K562 (cell line): Measurements from ENCODE around the gene MAN1B1. TPM values are rescaled to one million over a fixed set of nuclear protein-coding genes. Genes with fewer than 3 reads are reported as not detected.
A peak's percentile ranks its signal among the peaks of the same experiment; 100 is the strongest.

Experiments used
- DLX4 ChIP-seq: fragments of 250-450 bp; sonication (Bioruptor Pico); IDR thresholded peaks from 2 replicates; pipeline ENCODE4 v1.6.1; 2021; ENCODE audit warnings: mild to moderate bottlenecking
- E2F1 ChIP-seq: sonication (generic); formaldehyde crosslinking; IDR thresholded peaks from 2 replicates; pipeline ENCODE4 v1.8.1; 2023; ENCODE audit warnings: mild to moderate bottlenecking, missing genetic modification reagents, moderate library complexity
- FOS ChIP-seq: IDR thresholded peaks from 3 replicates; pipeline ENCODE4 v1.6.1; 2011; ENCODE audit not compliant: insufficient read length; ENCODE audit errors: extremely low read depth
- HDAC8 ChIP-seq: fragments of 450-650 bp; IDR thresholded peaks from 2 replicates; pipeline ENCODE4 v1.6.1; 2016; ENCODE audit warnings: mild to moderate bottlenecking, missing genetic modification characterization, moderate library complexity, missing compliant biosample characterization
- JUN ChIP-seq, 2 experiments: sonication (generic) in 1 of 2; formaldehyde crosslinking in 1 of 2; IDR thresholded peaks; 2 replicates each; pipeline versions ENCODE4 v1.6.1 to v1.8.0; 2012 to 2022; ENCODE audit warnings: borderline replicate concordance in 2 of 2, mild to moderate bottlenecking in 2 of 2, improper control_type of control experiment in 1 of 2, low read depth in 1 of 2, low read length in 1 of 2, missing genetic modification reagents in 1 of 2
- JUND ChIP-seq, 2 experiments: IDR thresholded peaks; 2 replicates in 1 of 2; 3 replicates in 1 of 2; pipeline ENCODE4 v1.6.1; 2011; ENCODE audit warnings: borderline replicate concordance in 2 of 2, low read depth in 2 of 2, low read length in 2 of 2, improper control_type of control experiment in 1 of 2, missing biosample characterization in 1 of 2, missing genetic modification characterization in 1 of 2, missing genetic modification reagents in 1 of 2
- KLF13 ChIP-seq: fragments of 450-650 bp; IDR thresholded peaks from 2 replicates; pipeline ENCODE4 v1.6.1; 2016; ENCODE audit warnings: missing genetic modification characterization, low read depth, mild to moderate bottlenecking, missing compliant biosample characterization, moderate library complexity, borderline replicate concordance
- MITF ChIP-seq: IDR thresholded peaks from 2 replicates; pipeline ENCODE4 v1.6.1; 2014; ENCODE audit warnings: antibody characterized with exemption
- NFXL1 ChIP-seq: fragments of 450-650 bp; formaldehyde crosslinking; IDR thresholded peaks from 2 replicates; pipeline ENCODE4 v1.4.0; 2021; ENCODE audit warnings: mild to moderate bottlenecking
- NUFIP1 ChIP-seq: fragments of 450-650 bp; IDR thresholded peaks from 2 replicates; pipeline ENCODE4 v1.6.1; 2018; ENCODE audit not compliant: partially characterized antibody
- PHF8 ChIP-seq: fragments of 200-600 bp; sonication (generic); IDR thresholded peaks from 2 replicates; pipeline ENCODE4 v1.6.1; 2012; ENCODE audit warnings: mixed run types, mild to moderate bottlenecking, inconsistent platforms, low read length, moderate library complexity, borderline replicate concordance
- PRMT5 ChIP-seq: sonication (generic); formaldehyde crosslinking; IDR thresholded peaks from 2 replicates; pipeline ENCODE4 v1.5.0; 2020; ENCODE audit warnings: missing genetic modification reagents
- RAD51 ChIP-seq: fragments of 450-650 bp; IDR thresholded peaks from 2 replicates; pipeline ENCODE4 v1.7.1; 2016; ENCODE audit warnings: low read depth, mild to moderate bottlenecking, borderline replicate concordance
- RBM22 ChIP-seq: fragments of 200-400 bp; formaldehyde crosslinking; IDR thresholded peaks from 2 replicates; pipeline ENCODE4 v1.6.1; 2018; ENCODE audit warnings: low read length, low read depth; ENCODE audit not compliant: poor library complexity, severe bottlenecking
- RFX7 ChIP-seq: fragments of 250-450 bp; sonication (Bioruptor Pico); IDR thresholded peaks from 2 replicates; pipeline ENCODE4 v1.5.1; 2021; ENCODE audit warnings: mild to moderate bottlenecking
- SRSF3 ChIP-seq: fragments of 200-400 bp; formaldehyde crosslinking; IDR thresholded peaks from 2 replicates; pipeline ENCODE4 v1.6.1; 2016; ENCODE audit warnings: mild to moderate bottlenecking, low read length, moderate library complexity; ENCODE audit not compliant: insufficient read depth
- ZEB2 ChIP-seq: fragments of 450-650 bp; IDR thresholded peaks from 2 replicates; pipeline ENCODE4 v1.6.1; 2016
- ZNF584 ChIP-seq: fragments of 200-800 bp; sonication (Bioruptor generic); IDR thresholded peaks from 2 replicates; pipeline ENCODE4 v1.6.1; 2016; ENCODE audit warnings: low read depth, mild to moderate bottlenecking, missing genetic modification characterization, missing compliant biosample characterization
- ZNF586 ChIP-seq: fragments of 450-650 bp; formaldehyde crosslinking; conservative IDR thresholded peaks from 2 replicates; pipeline ENCODE4 v1.4.0; 2020; ENCODE audit warnings: mild to moderate bottlenecking, moderate library complexity
- ZNF699 ChIP-seq: fragments of 250-450 bp; sonication (Bioruptor Pico); IDR thresholded peaks from 2 replicates; pipeline ENCODE4 v1.8.0; 2021; ENCODE audit warnings: mild to moderate bottlenecking, moderate library complexity; ENCODE audit not compliant: insufficient replicate concordance
- polyA plus RNA-seq, 8 experiments: library from polyadenylated mRNA; depleted of rRNA in 4 of 8; stranded (reverse) in 5 of 8; unstranded in 3 of 8; fragments of >200 nt; fragmentation: Nextera tagmentation in 2 of 8; fragmentation: Illumina TruSeq in 1 of 8; extraction: Ambion mirVana in 2 of 8; extraction: Trizol in 1 of 8; gene quantifications; 2 replicates each; pipeline versions ENCODE4 v1.2.1 to v1.2.3, GENCODE V29; 2011 to 2014; ENCODE audit warnings: inconsistent platforms in 1 of 8, missing spikeins in 1 of 8
- total RNA-seq, 7 experiments: library from RNA; depleted of rRNA in 6 of 7; stranded (reverse); fragments of >200 nt in 6 of 7; fragmentation: Illumina TruSeq in 2 of 7; extraction: Trizol in 2 of 7; gene quantifications; 2 replicates each; pipeline versions ENCODE4 v1.2.1 to v1.2.3, GENCODE V29; 2011 to 2021; ENCODE audit warnings: low replicate concordance in 1 of 7
- TF ChIP-seq, protein P1 (sequence below): sonication (generic); formaldehyde crosslinking; IDR thresholded peaks from 2 replicates; pipeline ENCODE4 v1.8.0; 2022; ENCODE audit warnings: mild to moderate bottlenecking, missing genetic modification reagents

MAN1B1 gene
- total and polyA plus RNA-seq, 9 of the 15 experiments (the other 6 are each of a cell fraction or from before 2014, with no cell fraction given), result 0.55 to 36.6 (median 27.3) TPM

DNA sequence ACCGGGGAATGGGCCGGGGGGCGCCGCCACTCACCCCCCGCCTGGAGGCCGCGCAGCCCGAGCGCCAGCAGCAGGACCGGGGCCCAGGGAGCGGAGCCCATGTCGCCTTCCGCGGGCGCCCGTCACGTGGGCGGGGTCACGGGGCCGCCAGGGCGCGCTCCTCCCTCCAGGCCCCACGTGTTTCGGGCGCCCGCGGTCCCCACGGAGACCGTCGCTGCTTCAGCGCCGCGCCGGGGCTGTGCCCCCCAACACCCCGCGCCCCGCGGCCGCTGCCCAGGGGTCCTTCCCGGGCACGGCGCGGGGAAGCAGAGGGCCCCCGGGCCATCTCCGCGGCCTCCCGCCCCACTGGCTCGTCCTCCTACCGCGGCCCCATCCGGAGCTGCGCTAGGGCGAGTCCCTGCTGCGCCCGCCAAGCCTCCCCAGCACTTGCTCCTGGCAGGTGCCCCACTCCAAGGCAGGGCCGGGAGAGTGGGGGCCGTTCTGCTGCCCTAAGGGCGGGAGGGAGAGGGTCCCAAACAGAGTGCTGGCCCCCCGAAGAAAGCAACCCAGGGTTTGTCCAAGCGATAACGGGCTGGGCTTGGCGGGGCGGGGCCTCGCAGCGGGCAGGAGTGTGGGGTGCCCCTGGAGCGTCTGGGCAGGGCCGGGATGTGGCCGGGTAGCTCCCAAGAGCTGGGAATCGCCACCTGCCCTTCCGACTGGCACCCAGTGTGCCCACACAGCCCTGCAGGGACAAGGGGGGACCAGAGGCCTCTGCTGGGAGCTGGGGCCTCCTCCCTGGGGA is 28.0 kb downstream of the MAN1B1 start, which contains the start of gene DPP7 (continued):
- TF ChIP-seq MITF (peak; percentile 35; the same call in 1 of the 2 replicates), HDAC8 (0 out of 2 replicates have a peak, but pooled peaks have one; percentile 19), DLX4 (CRISPR knock-in tag) (no peak), ZNF586 (no peak), KLF13 (tag) (no peak), NFXL1 (no peak), JUND (IDR thresholded peaks at IDR 0.05; ENCODE audit: borderline replicate concordance, low read depth, low read length) (no peak), JUND (tag; IDR thresholded peaks at IDR 0.05; ENCODE audit: borderline replicate concordance, low read depth, low read length) (no peak), RAD51 (no peak; the same call in 1 of the 2 replicates), NUFIP1 (no peak), FOS (no peak), E2F1 (CRISPR knock-in tag) (no peak), PHF8 (peak; percentile 55; the same call in 1 of the 2 replicates), PRMT5 (CRISPR knock-in tag) (no peak), ZNF584 (CRISPR knock-in tag) (no peak), RFX7 (CRISPR knock-in tag) (no peak), SRSF3 (no peak), ZEB2 (no peak), RBM22 (no peak), JUN (IDR thresholded peaks at IDR 0.05; ENCODE audit: borderline replicate concordance, low read depth, low read length) (peak; percentile 27; the same call in 1 of the 2 replicates), JUN (CRISPR knock-in tag; IDR thresholded peaks at IDR 0.05; ENCODE audit: borderline replicate concordance) (peak; percentile 52; the same call in 1 of the 2 replicates), ZNF699 (CRISPR knock-in tag) (no peak)
- TF ChIP-seq, protein P1, sequence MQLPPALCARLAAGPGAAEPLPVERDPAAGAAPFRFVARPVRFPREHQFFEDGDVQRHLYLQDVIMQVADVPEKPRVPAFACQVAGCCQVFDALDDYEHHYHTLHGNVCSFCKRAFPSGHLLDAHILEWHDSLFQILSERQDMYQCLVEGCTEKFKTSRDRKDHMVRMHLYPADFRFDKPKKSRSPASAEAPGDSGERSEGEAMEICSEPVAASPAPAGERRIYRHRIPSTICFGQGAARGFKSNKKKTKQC, result peak; percentile 76; the same call in 1 of the 2 replicates
